HG03442 (cell line): ENCODE data around the gene SARS1.
"Not testable (repeated sequence)": the region's sequence is repeated elsewhere in the genome, so short reads cannot be mapped to it uniquely, and the experiment has no call there.

Experiments
- ATAC-seq: cut with Tn5 transposase; IDR thresholded peaks from one replicate; pipeline ENCODE4 v1.9.1; 2021; ENCODE audit warnings: mild to moderate bottlenecking, moderate library complexity; ENCODE audit not compliant: unreplicated experiment

The SARS1 gene

GRCh38 chr1:109272831-109273547 lies 59.3 kb downstream of the SARS1 start:
- ATAC-seq: no peak

DNA sequence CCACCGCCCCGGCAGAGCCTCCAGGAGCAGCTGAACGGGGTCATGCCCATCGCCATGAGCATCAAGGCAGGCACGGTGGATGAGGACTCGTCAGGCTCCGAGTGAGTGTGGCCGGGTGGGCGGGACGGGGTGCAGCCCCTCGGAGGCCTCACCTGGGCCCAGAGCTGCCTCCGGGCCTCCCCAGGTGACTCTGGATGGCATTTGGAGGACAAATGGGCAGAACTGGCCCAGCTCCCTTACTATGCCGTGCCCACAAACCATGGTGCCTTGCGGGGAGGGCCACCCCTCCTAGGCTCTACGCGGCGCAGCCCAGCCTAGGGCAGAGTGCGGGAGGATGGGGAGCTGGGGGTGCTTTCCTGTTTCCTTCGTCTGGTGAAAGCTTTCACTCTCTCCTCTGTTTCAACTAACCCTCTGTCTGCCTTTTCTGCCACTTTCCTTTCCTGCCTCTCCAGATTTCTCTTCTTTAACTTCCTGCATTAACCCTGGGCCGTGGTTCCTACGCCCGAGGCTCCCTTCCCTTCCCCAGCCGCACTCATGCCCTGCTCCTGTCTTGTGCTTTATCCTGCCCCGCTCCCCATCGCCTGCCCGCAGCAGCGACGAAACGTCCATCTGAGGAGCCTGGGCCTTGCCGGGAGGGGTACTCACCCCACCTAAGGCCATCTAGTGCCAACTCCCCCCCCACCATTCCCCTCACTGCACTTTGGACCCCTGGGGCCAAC lies 60.0 kb downstream of the SARS1 start:
- ATAC-seq: no peak

DNA sequence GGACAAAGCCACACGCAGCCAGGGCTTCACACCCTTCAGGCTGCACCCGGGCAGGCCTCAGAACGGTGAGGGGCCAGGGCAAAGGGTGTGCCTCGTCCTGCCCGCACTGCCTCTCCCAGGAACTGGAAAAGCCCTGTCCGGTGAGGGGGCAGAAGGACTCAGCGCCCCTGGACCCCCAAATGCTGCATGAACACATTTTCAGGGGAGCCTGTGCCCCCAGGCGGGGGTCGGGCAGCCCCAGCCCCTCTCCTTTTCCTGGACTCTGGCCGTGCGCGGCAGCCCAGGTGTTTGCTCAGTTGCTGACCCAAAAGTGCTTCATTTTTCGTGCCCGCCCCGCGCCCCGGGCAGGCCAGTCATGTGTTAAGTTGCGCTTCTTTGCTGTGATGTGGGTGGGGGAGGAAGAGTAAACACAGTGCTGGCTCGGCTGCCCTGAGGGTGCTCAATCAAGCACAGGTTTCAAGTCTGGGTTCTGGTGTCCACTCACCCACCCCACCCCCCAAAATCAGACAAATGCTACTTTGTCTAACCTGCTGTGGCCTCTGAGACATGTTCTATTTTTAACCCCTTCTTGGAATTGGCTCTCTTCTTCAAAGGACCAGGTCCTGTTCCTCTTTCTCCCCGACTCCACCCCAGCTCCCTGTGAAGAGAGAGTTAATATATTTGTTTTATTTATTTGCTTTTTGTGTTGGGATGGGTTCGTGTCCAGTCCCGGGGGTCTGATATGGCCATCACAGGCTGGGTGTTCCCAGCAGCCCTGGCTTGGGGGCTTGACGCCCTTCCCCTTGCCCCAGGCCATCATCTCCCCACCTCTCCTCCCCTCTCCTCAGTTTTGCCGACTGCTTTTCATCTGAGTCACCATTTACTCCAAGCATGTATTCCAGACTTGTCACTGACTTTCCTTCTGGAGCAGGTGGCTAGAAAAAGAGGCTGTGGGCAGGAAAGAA lies 61.1 kb downstream of the SARS1 start:
- no peak for ATAC-seq

GRCh38 chr1:109275706-109276345 lies 62.1 kb downstream of the SARS1 start:
- no peak for ATAC-seq

- ATAC-seq: peak; percentile 75
These were observed 63.9 kb downstream of the SARS1 start for GRCh38 chr1:109277434-109278204.

DNA sequence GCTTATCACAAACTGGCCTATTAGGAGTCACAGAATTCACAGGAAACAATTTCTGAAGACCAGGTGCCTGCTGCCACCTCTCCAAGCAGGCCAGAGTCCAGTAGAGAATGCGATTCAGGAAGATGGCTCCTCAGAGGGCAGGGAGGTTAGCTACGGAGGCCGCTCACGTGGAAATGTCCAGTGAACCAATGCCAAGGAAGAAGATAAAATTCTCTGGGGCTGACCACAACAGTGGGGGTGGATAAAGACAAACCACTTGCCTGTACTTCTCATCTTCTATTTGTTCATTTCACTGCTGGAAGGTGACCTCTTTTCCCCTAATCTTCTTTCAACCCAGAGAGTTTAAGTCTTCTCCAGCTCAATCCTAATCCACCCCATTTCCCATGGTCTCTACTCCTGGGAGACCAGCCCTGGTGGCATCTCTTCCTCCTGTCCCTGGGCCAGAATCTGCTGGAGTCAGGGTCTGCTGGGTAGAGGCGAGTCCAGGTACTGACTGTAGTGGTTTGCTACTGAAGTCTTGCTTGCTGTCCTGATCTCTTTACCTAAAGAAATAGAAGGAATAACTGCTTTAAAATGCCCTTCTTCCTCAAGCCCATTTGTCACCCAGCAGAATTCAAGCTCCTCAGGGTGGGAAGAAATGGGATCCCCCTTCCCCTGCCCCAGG lies 66.0 kb downstream of the SARS1 start:
- ATAC-seq: no peak

GRCh38 chr1:109280862-109281261 lies 67.1 kb downstream of the SARS1 start:
- no peak for ATAC-seq

DNA sequence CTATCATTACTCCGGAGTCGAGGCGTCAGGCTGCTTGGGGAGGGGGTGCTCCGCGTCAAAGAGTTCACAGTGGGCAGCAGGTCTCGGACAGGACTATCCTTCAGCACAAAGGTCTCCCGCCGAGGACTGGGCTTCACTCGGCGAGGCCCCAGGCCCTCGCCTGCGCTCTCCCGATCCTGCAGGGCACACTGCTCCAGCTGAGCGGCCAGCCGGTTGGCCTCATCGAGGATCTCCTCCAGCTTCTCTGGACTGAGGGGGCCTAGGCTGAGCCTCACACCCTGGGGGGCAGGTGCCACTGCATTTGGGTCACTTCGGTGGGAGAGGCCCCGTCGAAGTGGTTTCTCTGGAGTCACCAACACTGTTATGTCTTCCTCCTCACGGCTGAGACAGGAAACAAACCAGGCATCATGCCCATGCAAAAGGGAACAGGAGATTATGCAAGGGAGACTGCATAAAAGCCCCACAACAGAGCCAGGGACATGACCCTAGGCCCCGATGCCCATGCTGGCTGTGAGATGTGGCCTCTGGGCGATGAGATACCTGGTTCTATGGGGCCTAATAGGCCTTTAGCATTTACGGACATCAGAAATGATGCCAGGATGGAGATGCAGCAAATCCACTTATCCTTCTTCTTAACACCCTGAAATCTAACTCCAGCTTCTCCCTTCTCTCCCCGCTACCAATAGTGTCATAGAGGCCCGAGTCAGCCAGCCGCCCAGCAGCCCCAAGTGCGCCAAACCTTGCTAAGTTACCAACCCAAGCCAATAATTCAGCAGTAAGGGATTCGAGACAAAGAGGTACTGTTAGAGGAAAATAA lies 68.2 kb downstream of the SARS1 start:
- ATAC-seq: no peak

DNA sequence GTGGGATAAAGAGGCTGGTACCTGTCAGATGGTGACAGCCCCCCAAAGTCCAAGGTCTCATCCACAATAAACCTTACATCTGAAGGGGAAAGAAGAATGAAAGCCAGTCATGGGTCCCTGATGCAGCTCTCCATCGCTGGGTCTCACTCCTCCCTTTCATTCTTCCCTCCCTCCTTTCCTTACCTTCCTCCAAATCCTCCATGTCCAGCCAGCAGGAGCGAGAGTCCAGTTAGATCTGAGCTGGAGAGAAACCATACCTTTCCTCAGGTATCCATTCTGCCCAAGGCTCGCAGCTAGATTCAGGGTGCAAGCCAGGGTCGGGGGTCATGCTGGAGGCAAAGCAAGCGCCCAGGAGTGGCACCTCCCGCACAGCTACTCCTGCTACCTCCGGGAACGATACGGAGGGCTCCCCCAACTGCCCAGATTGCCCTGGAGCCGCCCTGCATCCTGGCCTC lies 68.8 kb downstream of the SARS1 start:
- ATAC-seq: no peak

- peak; percentile 93 for ATAC-seq
These were observed 69.4 kb downstream of the SARS1 start, which contains the start of gene PSRC1 for GRCh38 chr1:109282952-109283747. Gene PSRC1, minus strand, starts transcription at chr1:109283145.

DNA sequence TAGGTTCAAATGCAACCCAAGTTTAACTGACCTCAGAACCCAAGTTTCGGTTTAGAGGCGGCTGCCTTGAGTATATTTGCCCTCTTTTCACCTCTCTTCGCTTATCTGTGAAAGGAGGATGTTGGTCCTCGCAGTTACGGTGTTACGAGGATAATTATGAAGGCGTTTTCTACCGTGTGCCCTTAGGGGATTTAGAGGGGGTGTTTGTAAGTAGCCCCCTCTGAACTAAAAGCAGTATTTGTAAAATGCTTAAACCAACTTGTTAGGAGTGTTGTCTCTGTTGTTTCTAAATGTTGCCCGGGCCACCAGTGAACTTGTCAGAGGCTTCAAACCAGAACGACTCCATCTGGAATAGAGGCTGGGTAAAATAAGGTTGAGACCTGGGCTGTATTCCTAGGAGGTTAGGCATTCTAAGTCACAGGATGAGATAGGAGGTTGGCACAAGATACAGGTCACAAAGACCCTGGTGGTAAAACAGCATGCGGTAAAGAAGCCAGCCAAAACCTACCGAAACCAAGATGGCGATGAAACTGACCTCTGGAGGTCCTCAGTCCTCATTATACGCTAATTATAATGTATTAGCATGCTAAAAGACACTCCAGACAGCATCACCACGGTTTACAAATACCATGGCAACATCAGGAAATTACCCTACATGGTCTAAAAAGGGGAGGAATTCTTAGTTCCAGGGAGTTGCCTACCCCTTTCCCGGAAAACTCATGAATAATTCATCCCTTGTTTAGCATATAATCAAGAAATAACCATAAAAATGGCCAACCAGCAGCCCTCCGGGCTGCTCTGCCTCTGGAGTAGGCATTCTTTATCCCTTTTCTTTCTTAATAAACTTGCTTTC lies 70.3 kb downstream of the SARS1 start:
- no peak for ATAC-seq

DNA sequence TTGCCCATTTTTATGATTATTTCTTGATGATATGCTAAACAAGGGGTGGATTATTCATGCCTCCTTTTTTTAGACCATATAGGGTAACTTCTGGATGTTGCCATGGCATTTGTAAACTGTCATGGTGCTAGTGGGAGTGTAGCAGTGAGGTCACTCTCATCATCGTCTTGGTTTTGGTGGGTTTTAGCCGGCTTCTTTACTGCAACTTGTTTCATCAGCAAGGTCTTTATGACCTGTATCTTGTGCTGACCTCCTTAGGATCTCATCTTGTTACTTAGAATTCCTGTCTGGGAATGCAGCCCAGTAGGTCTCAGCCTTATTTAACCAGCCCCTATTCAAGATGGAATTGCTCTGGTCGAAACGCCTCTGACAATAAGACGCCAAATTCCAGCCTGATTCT lies 73.0 kb downstream of the SARS1 start:
- ATAC-seq: not testable (repeated sequence)
